ENCODE measurements around the gene EPB41. TPM values are rescaled to one million over a fixed set of nuclear protein-coding genes. Genes with fewer than 3 reads are reported as not detected.
"Not testable (repeated sequence)": the region's sequence is repeated elsewhere in the genome, so short reads cannot be mapped to it uniquely, and the experiment has no call there.

EPB41 gene
- total RNA-seq, 1 donor from 2014 or later, result 109 TPM

DNA sequence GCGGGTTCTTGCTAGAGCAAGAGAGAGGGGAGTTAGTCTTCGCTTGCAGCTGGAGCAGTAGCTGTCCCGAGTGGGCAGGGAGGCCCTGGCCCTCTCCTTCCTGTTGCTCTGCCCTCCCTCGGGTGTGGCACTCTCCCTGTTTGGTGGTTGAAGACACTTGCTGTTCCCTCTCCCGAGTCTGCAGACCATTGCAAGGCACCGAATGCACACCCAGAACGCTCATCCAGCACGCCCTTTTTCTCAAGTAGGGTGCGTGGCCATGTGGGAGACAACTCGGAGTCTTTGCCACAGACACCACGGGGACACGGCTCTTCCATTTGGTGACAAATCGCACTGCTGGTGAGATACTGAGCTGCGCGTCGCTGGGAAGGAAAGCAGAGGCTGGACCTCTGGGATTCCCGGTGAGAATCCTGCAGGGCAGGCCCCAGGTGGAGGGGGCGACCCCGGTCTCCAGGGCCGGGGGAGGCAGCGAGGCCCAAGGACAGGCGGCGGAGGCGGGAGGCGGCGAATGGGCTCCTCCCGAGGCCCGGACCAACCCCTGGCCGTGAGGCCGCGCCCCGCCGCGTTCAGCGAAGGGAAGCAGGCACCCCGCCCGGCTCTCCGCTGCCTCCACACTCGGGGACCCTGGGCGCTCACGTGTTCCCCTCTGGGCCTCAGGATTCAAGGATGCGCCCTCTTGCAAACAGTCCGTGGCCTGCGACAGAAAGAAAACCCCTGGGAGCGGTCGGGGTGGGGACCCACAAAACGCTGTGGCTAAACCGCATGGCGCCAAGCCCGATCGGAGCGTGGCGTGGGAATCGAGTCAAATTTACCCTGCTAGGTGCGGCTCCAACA, 219.7 kb downstream of the EPB41 start:
- DNase-seq (ENCODE audit: low spot score), result no peak

DNA sequence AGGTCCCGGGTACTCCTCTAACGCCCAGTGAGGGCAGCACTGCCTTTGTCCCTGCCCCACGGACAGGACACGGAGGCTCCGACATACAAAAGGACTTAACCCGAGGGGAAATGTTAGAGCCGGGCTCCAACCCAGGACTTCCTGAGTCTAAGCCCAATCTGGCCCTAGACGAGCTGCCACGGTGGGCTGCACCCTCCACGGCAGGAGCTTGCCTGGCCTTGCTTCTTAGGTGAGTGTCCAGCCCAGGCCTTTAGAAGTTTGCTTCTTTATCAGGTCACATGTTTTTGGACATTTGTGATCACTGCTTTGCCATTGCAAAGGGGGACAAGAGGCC, 220.3 kb downstream of the EPB41 start:
- no peak for DNase-seq (ENCODE audit: low spot score)

DNA sequence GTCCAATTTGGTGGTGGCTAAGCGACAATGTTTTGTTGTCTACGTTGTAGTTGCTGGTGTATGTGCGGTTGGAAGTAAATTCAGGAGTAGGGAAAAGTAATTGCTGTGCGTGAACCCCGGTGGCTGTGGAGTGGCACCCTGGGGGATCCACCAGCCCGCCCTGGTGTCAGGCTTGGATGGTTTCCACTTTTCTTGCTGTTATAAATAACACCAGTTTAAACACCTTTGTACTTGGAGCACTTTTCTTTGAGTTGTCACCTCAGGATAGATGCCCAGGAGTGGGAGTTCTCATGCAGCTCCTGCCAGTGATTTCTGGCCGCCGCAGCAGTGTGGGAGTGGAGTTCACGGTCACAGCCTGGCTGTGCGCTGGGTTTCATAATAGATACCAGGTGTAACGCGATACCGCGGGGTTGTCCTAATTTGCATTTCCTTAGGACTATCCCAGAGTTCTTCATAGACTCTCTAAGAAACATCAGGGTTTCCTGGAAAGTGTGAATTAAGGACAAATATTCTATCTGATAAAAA, 222.1 kb downstream of the EPB41 start:
- no peak for DNase-seq (ENCODE audit: low spot score)

DNA sequence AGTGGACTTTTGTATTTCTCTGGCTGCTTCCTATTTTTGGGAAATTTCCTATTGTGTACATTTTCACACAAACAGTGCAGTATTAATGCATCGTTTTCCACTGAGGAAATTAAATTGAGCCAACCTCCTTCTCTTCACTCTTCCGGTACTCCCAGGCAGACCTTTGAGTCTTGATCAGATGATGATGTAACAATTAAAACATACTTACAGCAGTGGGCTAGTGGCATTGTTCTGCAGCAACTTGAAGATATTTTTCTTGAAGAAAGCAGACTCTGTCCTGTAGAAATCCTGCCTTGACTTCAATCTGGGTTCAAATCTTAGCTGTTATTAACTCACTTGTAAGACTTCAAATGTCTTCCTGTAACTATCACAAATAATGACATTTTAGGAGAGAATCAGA, 228.3 kb downstream of the EPB41 start:
- no peak for DNase-seq (ENCODE audit: low spot score)

DNA sequence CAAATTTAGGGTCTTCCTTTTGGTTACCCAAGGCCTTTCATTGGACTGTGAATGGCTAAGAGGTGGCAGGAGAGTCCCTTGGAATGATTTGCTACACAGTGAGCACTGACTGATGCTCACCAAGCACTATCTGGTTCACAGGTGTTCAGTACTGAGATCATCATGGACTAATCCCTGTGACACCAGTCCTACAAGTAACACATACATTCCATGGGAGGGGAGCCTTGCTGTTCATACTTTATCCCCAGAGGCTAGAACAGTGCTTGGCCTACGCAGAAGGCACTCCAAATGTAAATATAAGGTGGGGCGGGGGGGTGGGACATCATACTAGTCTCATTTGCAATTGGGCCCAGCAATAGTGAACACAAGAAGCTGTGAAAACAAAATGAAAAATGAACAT, 229.8 kb downstream of the EPB41 start:
- DNase-seq (ENCODE audit: low spot score), result no peak

DNA sequence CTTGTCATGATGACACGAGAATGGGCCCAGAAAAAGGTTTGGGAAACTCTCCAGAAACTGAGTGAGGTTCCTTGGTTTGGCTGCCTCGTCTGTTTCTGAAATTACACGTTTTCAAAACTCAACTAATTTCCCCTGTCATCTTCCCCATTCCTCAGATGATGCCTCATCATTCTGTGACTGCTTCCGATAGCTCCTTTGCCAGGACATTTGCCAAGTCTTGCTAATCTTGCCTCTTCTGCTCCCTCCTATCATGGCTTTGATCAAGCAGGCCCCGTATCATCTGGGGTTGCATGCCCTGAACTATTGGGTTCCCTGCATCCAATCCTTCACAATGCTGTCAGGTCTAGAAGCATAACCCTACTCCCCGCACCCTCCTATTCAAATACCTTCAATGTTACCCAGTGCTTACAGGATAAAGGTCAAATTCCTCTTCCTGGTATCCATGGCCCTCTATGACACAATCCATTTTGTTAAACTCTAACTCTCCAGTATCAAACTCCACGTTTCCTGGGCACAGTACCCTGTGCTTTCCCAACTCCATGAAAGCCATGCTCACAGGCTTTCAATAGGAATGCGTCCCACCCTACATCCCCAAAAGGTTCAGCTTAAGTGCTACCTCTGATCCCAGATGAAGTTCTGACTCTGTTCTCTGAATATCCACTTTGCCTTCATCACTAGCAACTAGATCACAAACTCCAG, 231.5 kb downstream of the EPB41 start:
- DNase-seq (ENCODE audit: low spot score), result no peak

DNA sequence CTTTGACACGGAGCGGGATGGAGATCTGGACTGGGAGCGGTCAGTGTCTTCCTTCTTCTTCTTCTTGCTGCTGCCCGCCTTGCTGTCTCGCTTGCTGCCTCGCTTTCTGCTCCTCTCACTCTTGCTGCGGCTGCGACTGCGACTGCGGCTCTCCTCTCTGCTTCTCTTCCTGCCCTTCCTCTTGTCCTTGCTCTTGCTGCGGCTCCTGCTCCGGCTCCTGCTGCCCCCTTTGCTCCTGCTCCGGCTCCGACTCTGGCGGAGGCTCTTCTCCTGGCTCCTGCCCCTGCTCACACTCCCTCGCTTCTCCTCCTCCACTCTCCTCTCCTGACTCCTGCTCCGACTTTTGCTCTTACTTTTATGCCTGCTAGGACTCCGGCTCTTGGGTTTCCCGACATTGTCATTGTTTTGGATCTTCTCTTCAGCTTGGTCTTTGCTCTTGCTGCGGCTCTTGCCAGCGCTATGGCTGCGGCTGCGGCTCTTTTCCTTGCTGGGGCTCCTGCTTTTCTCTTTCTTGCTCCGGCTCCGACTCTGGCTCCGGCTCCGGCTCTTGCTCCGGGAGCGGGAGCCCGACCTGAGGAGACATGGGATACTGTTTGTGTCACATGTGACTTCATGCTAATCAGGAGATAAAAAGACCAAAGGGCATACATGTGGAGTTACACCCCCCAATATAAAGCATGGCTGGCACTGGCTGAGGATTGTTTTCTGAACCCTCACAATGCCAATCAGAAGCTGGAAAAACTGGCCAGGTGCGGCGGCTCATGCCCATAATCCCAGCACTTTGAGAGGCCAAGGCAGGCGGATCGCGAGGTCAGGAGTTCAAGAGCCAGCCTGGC, 234.5 kb downstream of the EPB41 start:
- no peak for DNase-seq (ENCODE audit: low spot score)

DNA sequence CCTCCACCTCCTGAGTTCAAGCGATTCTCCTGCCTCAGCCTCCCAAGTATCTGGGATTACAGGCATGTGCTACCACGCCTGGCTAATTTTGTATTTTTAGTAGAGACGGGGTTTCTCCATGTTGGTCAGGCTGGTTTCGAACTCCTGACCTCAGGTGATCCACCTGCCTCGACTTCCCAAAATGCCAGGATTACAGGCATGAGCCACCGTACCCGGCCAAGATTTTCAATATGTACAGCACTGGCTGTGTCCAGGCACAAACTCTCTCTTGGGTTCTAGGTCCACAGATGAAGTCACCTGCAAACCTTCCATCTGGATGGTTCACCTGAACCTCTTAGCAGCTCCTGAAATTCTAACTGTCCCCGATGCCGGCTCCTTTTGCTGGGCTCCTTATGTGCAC, 236.0 kb downstream of the EPB41 start:
- not testable (repeated sequence) for DNase-seq (ENCODE audit: low spot score)

DNA sequence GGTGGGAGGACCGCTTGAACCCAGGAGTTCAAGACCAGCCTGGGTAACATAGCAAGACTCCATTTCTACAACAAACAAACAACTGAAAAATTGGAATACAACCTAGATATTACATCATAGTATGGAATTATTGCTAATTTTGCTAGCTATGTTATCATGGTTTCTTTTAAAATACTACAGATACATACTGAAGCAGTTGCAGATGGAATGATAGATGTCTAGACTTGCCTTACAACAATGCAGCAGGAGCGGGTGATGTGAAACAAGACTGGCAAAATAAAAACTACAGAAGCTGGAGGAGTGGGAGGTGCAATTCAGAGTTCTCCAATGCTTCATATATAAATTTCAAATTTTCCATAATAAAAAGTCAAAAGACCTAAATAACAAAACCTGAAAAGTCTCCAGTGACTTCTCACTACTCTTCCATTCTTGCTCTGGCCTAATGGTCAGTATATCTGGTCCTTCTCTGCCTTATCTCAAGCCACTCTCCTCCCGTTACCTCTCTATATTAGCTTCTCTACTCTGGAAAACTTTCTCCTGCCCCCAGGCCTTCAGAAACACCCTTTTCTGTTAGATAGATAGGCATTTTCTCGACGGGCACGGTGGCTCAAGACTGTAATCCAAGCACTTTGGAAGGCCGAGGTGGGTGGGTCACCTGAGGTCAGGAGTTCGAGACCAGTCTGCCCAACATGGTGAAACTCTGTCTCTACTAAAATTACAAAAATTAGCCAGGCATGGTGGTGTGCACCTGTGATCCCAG, 237.9 kb downstream of the EPB41 start:
- DNase-seq (ENCODE audit: low spot score), result no peak

DNA sequence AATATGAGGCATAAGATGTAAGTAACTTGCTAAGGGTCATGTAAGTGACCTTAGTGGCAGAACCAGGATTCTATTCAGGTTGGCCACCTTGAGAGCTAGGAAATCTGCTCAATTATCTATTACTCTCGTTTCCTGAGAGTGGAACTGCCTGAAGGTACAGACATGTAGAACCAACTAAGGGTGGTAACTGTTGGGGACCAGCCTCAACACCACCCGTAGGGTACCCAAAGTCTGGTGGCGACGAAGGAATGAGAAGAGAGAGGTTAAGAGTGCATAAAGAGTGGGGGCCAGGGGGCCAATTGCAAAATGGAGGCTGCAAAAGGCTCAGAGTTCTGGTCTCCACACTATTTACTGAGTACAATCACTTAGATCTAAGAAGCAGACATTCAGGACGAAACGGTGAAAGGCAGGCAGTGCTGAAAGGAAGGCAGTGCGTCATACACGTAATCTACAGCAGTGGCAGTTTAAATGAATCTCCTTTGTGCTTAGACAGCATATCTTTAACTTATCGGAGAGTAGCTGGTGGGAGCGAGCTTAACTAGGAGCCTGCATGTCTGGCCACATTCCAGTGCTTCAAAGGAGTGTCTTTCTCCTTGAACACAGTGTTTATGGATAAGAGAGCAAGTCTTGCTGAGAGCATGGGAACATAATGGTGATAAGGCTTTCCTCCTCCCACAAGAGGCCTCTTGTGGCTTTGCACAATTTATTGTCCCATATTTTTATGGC, 242.3 kb downstream of the EPB41 start:
- no peak for DNase-seq (ENCODE audit: low spot score)

DNA sequence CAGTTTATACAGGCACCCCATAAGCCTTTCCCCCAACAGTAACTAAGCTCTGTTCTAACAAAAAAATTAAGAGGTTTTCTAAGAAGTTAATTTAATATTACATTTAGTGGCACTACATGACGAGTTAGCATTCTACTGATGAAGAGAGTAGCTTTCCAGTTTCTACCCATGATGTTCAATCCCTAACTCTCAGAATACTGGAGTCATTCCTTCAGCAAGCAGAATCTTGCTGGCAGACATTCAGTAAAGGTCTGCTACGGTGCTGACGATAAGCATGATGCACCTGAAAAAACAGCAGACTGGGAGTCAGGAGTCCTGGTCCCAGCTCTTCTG, 242.9 kb downstream of the EPB41 start:
- no peak for DNase-seq (ENCODE audit: low spot score)

DNA sequence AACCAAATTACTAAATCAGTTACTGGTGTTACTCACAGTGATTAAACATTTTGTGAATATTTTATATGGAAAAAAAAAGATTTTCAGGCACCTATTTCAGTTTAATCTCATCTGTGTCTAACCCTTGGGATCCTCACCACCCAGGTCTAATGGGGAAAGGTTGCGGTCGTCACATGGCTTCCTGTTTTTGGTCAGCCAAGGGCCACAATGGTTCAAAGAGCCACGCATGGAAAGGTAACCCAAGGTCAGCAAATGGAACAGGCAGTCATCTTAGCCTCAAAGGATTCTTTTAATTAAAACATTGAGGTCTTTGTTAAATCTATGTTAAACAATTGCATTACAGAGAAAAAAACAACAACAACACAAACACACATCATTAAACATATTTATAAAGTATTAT, 245.4 kb downstream of the EPB41 start:
- DNase-seq (ENCODE audit: low spot score), result no peak

DNA sequence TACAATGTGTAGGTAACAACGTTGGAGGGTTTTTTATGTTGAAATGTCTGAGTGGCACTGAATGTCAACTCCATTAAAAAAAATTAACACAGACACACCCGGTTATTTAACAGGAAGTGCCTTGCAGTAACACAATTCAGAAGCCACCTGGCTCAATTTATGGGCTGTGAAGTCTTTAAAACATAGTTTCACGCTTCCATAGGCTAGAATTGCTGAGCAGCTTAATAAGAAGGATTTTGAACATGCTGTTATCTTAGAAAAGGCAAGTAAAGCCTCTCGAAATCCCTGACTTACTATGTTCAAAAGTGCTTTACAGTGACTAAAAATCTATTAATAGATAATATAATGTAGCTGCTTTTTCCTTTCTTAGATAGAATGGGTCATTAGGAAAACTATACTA, 247.7 kb downstream of the EPB41 start:
- no peak for DNase-seq (ENCODE audit: low spot score)

DNA sequence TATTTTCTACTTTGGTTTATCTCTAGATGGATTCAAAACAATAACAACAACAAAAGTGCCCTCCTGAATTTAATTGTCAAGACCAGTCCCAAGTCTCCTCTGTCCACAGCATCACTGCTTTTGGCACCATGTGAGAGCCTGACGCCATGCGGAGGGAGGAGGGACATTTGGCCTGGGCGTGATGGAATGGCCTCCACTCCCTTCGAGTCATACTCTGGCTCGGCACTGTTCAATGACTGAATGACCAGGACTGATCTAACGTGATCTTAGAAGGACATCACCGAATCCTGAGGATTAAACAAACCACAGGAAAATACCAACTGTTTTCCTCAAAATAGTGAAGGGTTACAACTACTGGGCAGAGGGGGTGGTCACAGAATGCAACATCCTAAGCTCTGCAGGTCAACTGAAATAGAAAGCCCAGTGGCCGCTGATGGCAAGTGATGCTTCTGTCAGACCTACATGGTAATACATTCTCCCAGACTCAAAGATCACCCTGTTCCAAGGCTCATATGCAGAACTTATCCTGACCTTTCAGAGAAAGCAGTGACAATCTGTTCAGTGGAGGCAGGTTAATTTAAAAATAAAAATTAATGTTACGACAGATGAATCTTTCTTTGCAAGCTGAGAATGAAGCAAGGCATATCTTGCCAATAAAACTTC, 248.2 kb downstream of the EPB41 start:
- no peak for DNase-seq (ENCODE audit: low spot score)

DNA sequence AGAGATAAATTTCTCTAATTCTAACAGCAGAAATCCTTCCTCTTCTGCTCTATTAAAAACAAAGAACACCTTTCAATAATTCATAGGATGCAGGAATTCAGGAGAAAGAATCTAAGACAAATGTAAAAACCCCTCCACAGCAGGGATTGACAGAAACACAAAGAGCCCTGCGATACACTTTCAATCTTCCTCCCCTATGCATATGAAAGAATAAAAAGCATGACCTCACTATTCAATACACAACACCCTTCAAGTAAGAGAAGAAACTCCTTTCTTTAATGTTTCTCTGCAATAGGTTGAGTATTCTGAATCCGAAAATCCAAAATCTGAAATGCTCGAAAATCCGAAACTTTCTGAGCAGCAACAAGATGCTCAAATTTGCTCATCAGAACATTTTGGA, 250.2 kb downstream of the EPB41 start:
- DNase-seq (ENCODE audit: low spot score), result no peak

DNA sequence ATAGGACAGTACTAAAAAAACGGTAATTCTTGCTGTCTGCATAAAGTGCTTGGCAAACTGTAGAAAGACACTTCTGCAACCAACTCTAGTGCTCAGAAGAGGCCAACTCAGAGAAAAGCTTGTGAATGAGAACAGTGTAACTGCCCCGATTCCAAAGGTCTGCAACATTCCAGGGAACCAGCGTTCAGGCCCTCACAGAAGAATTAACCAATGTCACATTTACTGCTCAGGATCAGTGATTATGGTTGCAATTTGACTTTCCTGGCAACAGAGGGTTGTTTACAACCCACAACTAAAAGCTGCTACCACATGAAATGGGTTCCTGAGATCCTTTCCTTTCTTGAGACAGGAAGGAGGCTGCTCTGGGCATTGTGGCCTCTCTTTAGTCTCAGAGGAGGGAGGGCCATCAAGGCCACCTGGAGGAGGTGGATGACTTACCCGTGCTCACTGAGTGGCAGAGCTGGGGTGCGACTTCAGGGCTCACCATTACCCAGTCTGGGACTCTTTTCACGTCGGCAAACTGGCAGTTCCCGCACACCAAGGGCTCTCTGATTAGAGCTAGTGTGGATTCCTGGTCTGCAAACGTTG, 252.0 kb downstream of the EPB41 start:
- no peak for DNase-seq (ENCODE audit: low spot score)

DNA sequence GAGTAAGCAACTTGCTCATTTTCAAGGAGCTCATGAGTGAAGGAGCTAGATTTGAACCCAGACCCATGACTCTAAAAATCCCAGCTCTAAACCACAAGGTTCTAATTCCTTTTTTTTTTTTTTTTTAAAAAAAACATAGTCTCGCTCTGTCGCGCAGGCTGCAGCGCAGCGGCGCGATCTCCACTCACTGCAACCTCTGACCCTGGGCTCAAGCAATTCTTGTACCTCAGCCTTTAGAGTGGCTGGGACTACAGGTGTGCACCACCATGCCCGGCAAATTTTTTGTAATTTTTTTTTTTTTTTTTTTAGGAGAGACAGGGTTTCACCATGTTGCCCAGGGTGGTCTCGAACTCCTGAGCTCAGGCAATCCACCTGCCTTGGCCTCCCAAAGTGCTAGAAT, 253.5 kb downstream of the EPB41 start:
- DNase-seq (ENCODE audit: low spot score), result no peak
